Panc1 (cell line): ENCODE data around the gene IFNK.

Experiments used
- POLR2AphosphoS5 ChIP-seq: IDR thresholded peaks from 2 replicates; pipeline ENCODE4 v1.6.1; 2012; ENCODE audit warnings: mild to moderate bottlenecking, low read depth, low read length, moderate library complexity
- REST ChIP-seq, 2 experiments: IDR thresholded peaks; 2 replicates each; pipeline ENCODE4 v1.6.1; 2011 to 2012; ENCODE audit warnings: low read depth in 2 of 2, control low read depth in 1 of 2, low read length in 1 of 2, mild to moderate bottlenecking in 1 of 2, moderate library complexity in 1 of 2; ENCODE audit not compliant: insufficient read depth in 1 of 2
- TF ChIP-seq, protein P1 (sequence below): fragments of 450-650 bp; IDR thresholded peaks from 2 replicates; pipeline ENCODE4 v1.5.1; 2017; ENCODE audit warnings: mild to moderate bottlenecking

DNA sequence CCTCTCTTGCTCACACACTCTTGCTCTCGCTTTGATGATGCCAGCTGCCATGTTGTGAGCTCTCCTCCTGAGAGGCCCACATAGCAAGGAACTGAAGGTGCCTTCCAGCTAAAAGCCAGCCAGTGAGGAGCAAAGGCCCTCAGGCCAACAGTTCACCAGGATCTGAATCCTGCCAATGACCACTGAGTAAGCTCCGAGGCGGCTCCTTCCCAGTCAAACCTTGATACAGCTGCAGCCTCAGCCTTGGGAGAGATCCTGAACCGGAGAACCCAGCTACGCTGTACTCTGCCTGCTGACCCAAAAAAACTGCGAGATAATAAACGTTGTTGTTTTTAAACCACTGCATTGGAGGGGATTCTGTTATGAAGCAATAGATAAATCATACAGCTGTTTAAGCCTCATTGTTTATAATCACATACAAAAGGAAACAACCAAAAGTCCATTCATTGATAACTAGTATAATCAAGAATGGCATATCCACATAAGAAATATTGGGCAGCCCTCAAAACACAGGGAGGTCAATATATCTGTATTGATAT, 49.0 kb upstream of the IFNK start:
- TF ChIP-seq POLR2AphosphoS5 (no peak), REST (IDR thresholded peaks at IDR 0.05; ENCODE audit: insufficient read depth in 1 of 2, low read depth in 2 of 2, low read length in 1 of 2) (no peak)
- TF ChIP-seq, protein P1, sequence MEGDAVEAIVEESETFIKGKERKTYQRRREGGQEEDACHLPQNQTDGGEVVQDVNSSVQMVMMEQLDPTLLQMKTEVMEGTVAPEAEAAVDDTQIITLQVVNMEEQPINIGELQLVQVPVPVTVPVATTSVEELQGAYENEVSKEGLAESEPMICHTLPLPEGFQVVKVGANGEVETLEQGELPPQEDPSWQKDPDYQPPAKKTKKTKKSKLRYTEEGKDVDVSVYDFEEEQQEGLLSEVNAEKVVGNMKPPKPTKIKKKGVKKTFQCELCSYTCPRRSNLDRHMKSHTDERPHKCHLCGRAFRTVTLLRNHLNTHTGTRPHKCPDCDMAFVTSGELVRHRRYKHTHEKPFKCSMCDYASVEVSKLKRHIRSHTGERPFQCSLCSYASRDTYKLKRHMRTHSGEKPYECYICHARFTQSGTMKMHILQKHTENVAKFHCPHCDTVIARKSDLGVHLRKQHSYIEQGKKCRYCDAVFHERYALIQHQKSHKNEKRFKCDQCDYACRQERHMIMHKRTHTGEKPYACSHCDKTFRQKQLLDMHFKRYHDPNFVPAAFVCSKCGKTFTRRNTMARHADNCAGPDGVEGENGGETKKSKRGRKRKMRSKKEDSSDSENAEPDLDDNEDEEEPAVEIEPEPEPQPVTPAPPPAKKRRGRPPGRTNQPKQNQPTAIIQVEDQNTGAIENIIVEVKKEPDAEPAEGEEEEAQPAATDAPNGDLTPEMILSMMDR, result no peak
